Kidney (tissue), 14 donors: ENCODE results near the gene SOWAHD. TPM values are rescaled to one million over a fixed set of nuclear protein-coding genes. Genes with fewer than 3 reads are reported as not detected.
A peak's percentile ranks its signal among the peaks of the same experiment; 100 is the strongest.

Experiments
- DNase-seq, 5 donors: peaks; one replicate each; pipeline ENCODE4 v3.0.0-alpha.2; 2013 to 2020
- FAIRE-seq: peaks from 2 replicates; lab custom pipeline; 2012; peaks lifted over from hg19 to GRCh38; lab: Jason Lieb, UNC
- H3K27ac ChIP-seq, 2 donors: one replicate each; pipeline ENCODE4 v1.7.0; 2013; ENCODE audit warnings: low read depth in 2 of 2, low read length in 2 of 2, inconsistent platforms in 1 of 2
- H3K27me3 ChIP-seq: one replicate; pipeline ENCODE4 v1.7.1; 2013; ENCODE audit warnings: low read length, inconsistent platforms; ENCODE audit not compliant: control insufficient read depth, insufficient read depth
- H3K36me3 ChIP-seq, 3 donors: one replicate each; pipeline versions ENCODE4 v1.7.0 to v1.7.1; 2013; ENCODE audit warnings: low read length in 3 of 3, control low read depth in 1 of 3, inconsistent platforms in 1 of 3; ENCODE audit not compliant: insufficient read depth in 3 of 3, control insufficient read depth in 2 of 3
- H3K4me1 ChIP-seq, 3 donors: one replicate each; pipeline versions ENCODE4 v1.7.0 to v1.7.1; 2013; ENCODE audit warnings: low read length in 3 of 3, inconsistent platforms in 1 of 3, low read depth in 1 of 3; ENCODE audit not compliant: control insufficient read depth in 2 of 3, insufficient read depth in 2 of 3
- H3K4me3 ChIP-seq, 3 donors: one replicate each; pipeline versions ENCODE4 v1.7.0 to v1.8.1; 2013; ENCODE audit warnings: low read length in 3 of 3, control low read depth in 1 of 3, inconsistent platforms in 1 of 3
- H3K9ac ChIP-seq, 3 donors: one replicate each; pipeline versions ENCODE4 v1.7.0 to v1.7.1; 2013; ENCODE audit warnings: low read length in 3 of 3, control low read depth in 1 of 3, inconsistent platforms in 1 of 3
- H3K9me3 ChIP-seq, 3 donors: one replicate each; pipeline versions ENCODE4 v1.7.0 to v1.7.1; 2013; ENCODE audit warnings: low read length in 3 of 3, control low read depth in 1 of 3, inconsistent platforms in 1 of 3; ENCODE audit not compliant: control insufficient read depth in 2 of 3, insufficient read depth in 1 of 3
- intact Hi-C: fragments of 100-400 bp; cut with DNase I; formaldehyde crosslinking; loops from one replicate; pipeline ENCODE4 v1.11.1; 2022
- polyA plus RNA-seq: library from polyadenylated mRNA; stranded (reverse); fragments of 350-450 nt; fragmentation: Illumina TruSeq; extraction: RNeasy Lipid Tissue Mini Kit (QIAGEN cat#74804); gene quantifications from one replicate; pipeline ENCODE4 v1.2.3, GENCODE V29; 2014; ENCODE audit warnings: low read depth, low replicate concordance; ENCODE audit not compliant: insufficient read depth
- total RNA-seq: library from RNA; stranded (reverse); fragmentation: NEBNext Ultra II Directional; extraction: Animal tissue kit (Norgen Biotek cat#: 25700); gene quantifications from one replicate; pipeline ENCODE4 v1.2.1, GENCODE V29; 2021
- TF ChIP-seq, protein P1 (sequence below): IDR thresholded peaks from 3 replicates; pipeline ENCODE4 v1.5.1; 2012; ENCODE audit warnings: mild to moderate bottlenecking, moderate library complexity, borderline replicate concordance; ENCODE audit not compliant: insufficient read depth; ENCODE audit errors: extremely low read depth
- donor health status: control.
- donor health status: control.
- donor health status: control.
- donor health status: control.
- donor health status: control.
- donor health status: DM: yes; HTN: yes; CAD: no.
- donor health status: Normal renal cell carcinoma (clear cell type).

The SOWAHD gene
- total and polyA plus RNA-seq, 2 donors from 2014 or later: 0.92 to 1.3 TPM

DNA sequence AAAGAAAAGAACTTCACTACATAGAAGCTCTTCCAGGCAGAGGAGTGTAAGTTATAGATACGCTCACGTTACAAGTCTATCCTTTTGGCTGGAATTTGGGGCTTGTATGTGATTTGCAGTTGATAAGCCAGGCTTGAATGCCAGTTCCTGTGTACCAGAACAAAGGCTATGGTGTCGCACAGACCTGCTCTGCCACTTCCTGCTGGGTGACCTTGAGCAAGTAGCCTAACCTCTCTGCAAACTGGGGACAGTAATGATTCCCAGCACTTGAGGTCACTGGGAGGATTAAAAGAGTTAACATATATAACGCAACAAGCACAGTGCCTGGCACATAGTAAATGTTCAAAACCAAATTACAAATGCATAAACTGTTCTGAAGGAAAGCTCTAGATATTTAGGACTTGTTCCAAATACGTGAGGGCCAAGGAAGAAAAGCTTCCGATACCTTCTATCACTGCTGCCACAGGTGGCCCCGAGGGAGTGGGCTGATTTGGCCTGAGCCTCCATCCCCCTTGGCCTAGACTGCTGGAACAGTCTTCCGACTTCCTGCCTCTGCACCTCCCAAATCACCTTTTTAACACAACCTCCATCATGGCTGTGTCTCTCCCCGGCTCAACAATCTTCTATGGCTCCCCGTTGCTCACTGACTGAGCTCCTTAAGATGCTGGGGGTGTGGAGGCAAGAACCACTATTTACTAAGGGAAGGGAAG lies 1.3 kb upstream of the SOWAHD start:
- no peaks in the 10 kb centered on the region for H3K36me3 ChIP-seq
- H3K9me3 ChIP-seq: no peaks in the 10 kb centered on the region
- H3K4me3 ChIP-seq: no peak overlapping the region
- H3K27ac ChIP-seq: peak overlapping the region in 1 of 2 donors; percentile 9
- no peak for DNase-seq
- H3K9ac ChIP-seq: no peak overlapping the region
- H3K27me3 ChIP-seq: no peaks in the 10 kb centered on the region
- no peak for FAIRE-seq
- intact Hi-C loops: no loop called here
- H3K4me1 ChIP-seq: no peaks in the 10 kb centered on the region
- TF ChIP-seq, protein P1, sequence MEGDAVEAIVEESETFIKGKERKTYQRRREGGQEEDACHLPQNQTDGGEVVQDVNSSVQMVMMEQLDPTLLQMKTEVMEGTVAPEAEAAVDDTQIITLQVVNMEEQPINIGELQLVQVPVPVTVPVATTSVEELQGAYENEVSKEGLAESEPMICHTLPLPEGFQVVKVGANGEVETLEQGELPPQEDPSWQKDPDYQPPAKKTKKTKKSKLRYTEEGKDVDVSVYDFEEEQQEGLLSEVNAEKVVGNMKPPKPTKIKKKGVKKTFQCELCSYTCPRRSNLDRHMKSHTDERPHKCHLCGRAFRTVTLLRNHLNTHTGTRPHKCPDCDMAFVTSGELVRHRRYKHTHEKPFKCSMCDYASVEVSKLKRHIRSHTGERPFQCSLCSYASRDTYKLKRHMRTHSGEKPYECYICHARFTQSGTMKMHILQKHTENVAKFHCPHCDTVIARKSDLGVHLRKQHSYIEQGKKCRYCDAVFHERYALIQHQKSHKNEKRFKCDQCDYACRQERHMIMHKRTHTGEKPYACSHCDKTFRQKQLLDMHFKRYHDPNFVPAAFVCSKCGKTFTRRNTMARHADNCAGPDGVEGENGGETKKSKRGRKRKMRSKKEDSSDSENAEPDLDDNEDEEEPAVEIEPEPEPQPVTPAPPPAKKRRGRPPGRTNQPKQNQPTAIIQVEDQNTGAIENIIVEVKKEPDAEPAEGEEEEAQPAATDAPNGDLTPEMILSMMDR: no peak

DNA sequence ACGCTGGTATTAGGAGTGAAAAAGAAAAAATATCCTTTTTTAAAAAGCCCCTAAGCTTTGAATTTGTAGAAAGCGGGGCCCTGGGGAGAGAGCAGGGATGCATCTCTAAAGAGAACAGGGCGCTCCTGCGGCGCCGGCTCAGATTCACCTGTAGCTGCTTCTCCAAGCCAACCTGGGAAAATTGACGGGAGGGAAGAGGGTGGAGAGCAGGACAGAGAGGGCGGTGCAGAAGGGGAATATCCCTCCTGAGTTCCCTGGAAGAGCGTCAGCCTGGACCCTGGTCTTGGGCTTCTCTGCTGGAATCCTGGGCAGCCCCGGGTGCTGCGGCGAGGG lies 776 bp upstream of the SOWAHD start:
- Histone ChIP-seq H3K27ac (no peak overlapping the region), H3K9me3 (no peaks in the 10 kb centered on the region), H3K36me3 (no peaks in the 10 kb centered on the region), H3K27me3 (no peaks in the 10 kb centered on the region), H3K4me3 (peak overlapping the region in 1 of 3 donors; percentile 44), H3K9ac (no peak overlapping the region), H3K4me1 (no peaks in the 10 kb centered on the region)
- TF ChIP-seq, protein P1: no peak
- DNase-seq: no peak
- intact Hi-C loops: no loop called here
- FAIRE-seq: no peak

DNA sequence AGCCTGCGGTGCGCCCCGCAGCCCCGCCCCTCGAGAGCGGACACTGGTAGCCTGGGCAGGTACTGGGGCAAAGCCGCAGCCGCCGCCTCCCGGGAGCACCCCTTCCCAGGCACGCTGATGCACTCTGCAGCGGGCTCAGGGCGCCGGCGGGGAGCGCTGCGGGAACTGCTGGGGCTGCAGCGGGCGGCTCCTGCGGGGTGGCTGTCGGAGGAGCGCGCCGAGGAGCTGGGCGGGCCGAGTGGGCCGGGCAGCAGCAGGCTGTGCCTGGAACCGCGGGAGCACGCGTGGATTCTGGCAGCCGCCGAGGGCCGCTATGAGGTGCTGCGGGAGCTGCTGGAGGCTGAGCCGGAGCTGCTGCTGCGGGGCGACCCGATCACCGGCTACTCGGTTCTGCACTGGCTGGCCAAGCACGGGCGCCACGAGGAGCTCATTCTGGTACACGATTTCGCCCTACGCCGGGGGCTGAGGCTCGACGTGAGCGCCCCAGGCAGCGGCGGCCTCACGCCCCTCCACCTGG lies 401 bp downstream of the SOWAHD start:
- no peak overlapping the region for H3K9ac ChIP-seq
- FAIRE-seq: no peak
- TF ChIP-seq, protein P1: no peak

More for the DNA sequence above, 401 bp downstream of the SOWAHD start:
- Histone ChIP-seq H3K27me3 (no peaks in the 10 kb centered on the region), H3K4me1 (no peaks in the 10 kb centered on the region), H3K36me3 (no peaks in the 10 kb centered on the region), H3K27ac (no peak overlapping the region), H3K9me3 (no peaks in the 10 kb centered on the region), H3K4me3 (peak overlapping the region in 1 of 3 donors; percentile 44)
- intact Hi-C loops: no loop called here
- peak in 2 of 5 donors; percentile 19 to 75 for DNase-seq
